MCF 10A (cell line): ENCODE measurements around the gene RAPGEF1. TPM values are rescaled to one million over a fixed set of nuclear protein-coding genes. Genes with fewer than 3 reads are reported as not detected.

ENCODE experiments used
- BruUV-seq: library from RNA; stranded (reverse); fragments of 400-500 nt; replicated peaks from 2 replicates; lab custom pipeline; 2021; lab: Mats Ljungman, UMichigan
- CTCF ChIA-PET: fragments of 300-600 bp; sonication (Branson Sonifier 250); formaldehyde crosslinking; extraction: SDS; loops from one replicate; lab custom pipeline; 2021; ENCODE audit warnings: antibody characterized with exemption, inconsistent platforms; lab: Yijun Ruan, JAX
- POLR2A ChIA-PET: fragments of 300-600, 350-650 bp; sonication (Branson Sonifier 250); formaldehyde crosslinking; extraction: SDS; loops from one replicate; lab custom pipeline; 2020; ENCODE audit warnings: antibody characterized with exemption, inconsistent platforms; lab: Yijun Ruan, JAX
- DNase-seq: peaks from one replicate; pipeline ENCODE4 v3.0.0-alpha.2; 2018; ENCODE audit not compliant: unreplicated experiment
- H3K27ac Mint-ChIP-seq: one replicate; pipeline ENCODE4 v1.8.0; 2022; ENCODE audit warnings: mild to moderate bottlenecking, low read depth, mixed read lengths; ENCODE audit not compliant: unreplicated experiment
- H3K27me3 Mint-ChIP-seq: one replicate; pipeline ENCODE4 v1.8.0; 2022; ENCODE audit warnings: mixed read lengths; ENCODE audit not compliant: insufficient read depth, unreplicated experiment
- H3K36me3 Mint-ChIP-seq: one replicate; pipeline ENCODE4 v1.8.0; 2022; ENCODE audit warnings: mild to moderate bottlenecking, moderate library complexity, mixed read lengths; ENCODE audit not compliant: insufficient read depth, unreplicated experiment
- H3K4me1 Mint-ChIP-seq: one replicate; pipeline ENCODE4 v1.8.0; 2022; ENCODE audit warnings: mixed read lengths; ENCODE audit not compliant: insufficient read depth, unreplicated experiment
- H3K4me3 Mint-ChIP-seq: one replicate; pipeline ENCODE4 v1.8.0; 2022; ENCODE audit warnings: mild to moderate bottlenecking, moderate library complexity, mixed read lengths; ENCODE audit not compliant: unreplicated experiment
- H3K9me3 Mint-ChIP-seq: one replicate; pipeline ENCODE4 v1.8.0; 2022; ENCODE audit warnings: mixed read lengths; ENCODE audit not compliant: unreplicated experiment
- intact Hi-C: fragments of 100-400 bp; cut with micrococcal nuclease; formaldehyde crosslinking; loops from 2 replicates; pipeline ENCODE4 v1.14.1; 2022
- total RNA-seq: library from RNA; stranded (reverse); gene quantifications from 2 replicates; pipeline ENCODE4 v1.2.3, GENCODE V29; 2022
- TF ChIP-seq, protein P1 (sequence below): fragments of 200-600 bp; IDR thresholded peaks from one replicate; pipeline ENCODE4 v1.8.0; 2022; ENCODE audit warnings: antibody characterized with exemption, mild to moderate bottlenecking; ENCODE audit not compliant: unreplicated experiment

The RAPGEF1 gene
- total RNA-seq, 1 experiment from 2014 or later = 55.4 TPM

DNA sequence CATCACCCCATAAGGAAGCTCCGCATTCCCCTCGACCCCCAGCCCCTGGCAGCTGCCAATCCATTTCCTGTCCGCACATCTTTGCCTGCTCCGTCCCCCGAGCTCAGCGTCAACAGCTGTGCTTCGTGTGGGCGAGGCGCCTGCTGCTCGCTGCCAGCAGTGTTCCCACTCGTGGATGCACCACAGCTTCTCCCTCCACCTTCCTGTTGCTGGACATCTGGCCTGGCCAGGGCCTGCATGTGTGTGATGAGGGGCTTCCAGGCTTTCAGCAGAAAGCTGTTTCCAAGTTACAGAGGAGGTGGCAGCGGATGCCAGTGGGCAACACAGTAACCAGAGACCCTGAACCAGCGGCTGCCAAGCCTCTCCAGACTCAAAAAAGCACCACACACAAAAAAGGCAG lies 108.6 kb downstream of the RAPGEF1 start:
- TF ChIP-seq, protein P1, sequence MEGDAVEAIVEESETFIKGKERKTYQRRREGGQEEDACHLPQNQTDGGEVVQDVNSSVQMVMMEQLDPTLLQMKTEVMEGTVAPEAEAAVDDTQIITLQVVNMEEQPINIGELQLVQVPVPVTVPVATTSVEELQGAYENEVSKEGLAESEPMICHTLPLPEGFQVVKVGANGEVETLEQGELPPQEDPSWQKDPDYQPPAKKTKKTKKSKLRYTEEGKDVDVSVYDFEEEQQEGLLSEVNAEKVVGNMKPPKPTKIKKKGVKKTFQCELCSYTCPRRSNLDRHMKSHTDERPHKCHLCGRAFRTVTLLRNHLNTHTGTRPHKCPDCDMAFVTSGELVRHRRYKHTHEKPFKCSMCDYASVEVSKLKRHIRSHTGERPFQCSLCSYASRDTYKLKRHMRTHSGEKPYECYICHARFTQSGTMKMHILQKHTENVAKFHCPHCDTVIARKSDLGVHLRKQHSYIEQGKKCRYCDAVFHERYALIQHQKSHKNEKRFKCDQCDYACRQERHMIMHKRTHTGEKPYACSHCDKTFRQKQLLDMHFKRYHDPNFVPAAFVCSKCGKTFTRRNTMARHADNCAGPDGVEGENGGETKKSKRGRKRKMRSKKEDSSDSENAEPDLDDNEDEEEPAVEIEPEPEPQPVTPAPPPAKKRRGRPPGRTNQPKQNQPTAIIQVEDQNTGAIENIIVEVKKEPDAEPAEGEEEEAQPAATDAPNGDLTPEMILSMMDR = no peak
- DNase-seq = no peak
- Mint-ChIP-seq H3K36me3 (peaks cover 24% of the 10 kb centered on the region), H3K9me3 (no peaks in the 10 kb centered on the region), H3K27me3 (no peaks in the 10 kb centered on the region), H3K4me3 (no peak overlapping the region), H3K27ac (no peak overlapping the region), H3K4me1 (peaks cover 29% of the 10 kb centered on the region)
- intact Hi-C loops = loop anchor here (5.0 kb wide), 2 partner anchors 39 to 81 kb away; no protein-coding TSS in a partner anchor
- BruUV-seq = no TSS peak
- ChIA-PET POLR2A (no interaction called here), CTCF (interaction anchor here (0.6 to 0.7 kb wide), 3 partner anchors 39 to 111 kb away, joined by 3 to 5 read pairs (median 3); no protein-coding TSS in a partner anchor)

DNA sequence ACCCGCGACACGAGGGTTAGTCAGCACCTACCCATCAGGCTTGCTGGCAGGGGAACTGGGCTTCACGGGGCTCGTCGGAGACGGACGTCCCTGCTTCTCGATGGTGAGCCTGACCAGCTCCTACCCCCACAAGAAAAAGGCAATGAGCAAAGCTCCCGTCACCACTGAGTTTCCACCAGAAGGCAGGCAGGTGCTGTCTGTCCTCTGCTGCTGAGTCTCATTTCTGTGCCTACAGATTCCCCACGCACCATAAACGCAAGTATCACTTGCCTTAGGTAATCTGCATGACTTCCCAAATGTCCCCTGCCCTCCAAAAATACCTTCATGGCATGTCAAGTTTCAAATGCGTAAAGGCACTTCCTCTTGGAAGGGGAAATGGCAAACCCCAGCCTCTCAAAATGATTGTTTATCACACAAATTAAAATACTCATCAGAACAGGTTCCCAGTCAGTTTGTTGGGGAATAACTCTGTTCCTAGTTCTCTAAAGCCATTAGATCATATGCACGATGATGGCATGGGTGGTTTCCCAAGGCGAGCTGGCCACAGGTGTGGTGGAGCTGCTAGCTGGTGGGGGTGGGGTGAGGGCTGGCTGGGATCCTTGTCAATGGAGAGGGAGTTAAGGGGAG lies 109.6 kb downstream of the RAPGEF1 start:
- CTCF ChIA-PET = interaction anchor here (0.6 kb wide), 1 partner anchor 112 kb away, joined by 5 read pairs; no protein-coding TSS in a partner anchor
- Mint-ChIP-seq H3K36me3 (peaks cover 24% of the 10 kb centered on the region), H3K4me1 (peaks cover 19% of the 10 kb centered on the region), H3K4me3 (no peak overlapping the region), H3K27ac (no peak overlapping the region), H3K9me3 (no peaks in the 10 kb centered on the region), H3K27me3 (no peaks in the 10 kb centered on the region)
- intact Hi-C loops = loop anchor here (5.0 kb wide), 2 partner anchors 38 to 82 kb away; no protein-coding TSS in a partner anchor
- POLR2A ChIA-PET = no interaction called here
- BruUV-seq = no TSS peak
- TF ChIP-seq, protein P1 = no peak
- DNase-seq = no peak

DNA sequence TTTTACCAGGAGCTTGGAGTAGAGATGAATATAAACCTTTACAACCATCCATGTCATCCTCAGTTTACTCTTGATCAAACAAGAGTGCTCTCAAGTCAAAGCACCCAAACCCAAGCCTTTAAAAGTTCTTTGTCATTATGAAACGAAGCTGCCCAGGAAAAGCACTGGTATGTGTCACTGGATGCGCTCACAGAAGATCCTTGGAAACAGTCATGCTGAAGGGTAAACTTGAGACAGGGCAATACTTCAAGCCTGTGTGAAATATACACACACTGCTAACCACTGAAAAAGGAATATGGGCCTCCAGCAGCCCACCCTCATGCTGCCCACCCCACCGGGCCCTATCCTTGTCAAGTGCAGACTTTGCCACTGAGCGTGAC lies 110.1 kb downstream of the RAPGEF1 start:
- Mint-ChIP-seq H3K36me3 (peaks cover 28% of the 10 kb centered on the region), H3K4me3 (no peak overlapping the region), H3K9me3 (no peaks in the 10 kb centered on the region), H3K27me3 (no peaks in the 10 kb centered on the region), H3K27ac (no peak overlapping the region), H3K4me1 (peaks cover 14% of the 10 kb centered on the region)
- TF ChIP-seq, protein P1 = no peak
- POLR2A ChIA-PET = no interaction called here
- intact Hi-C loops = loop anchor here (5.0 kb wide), 2 partner anchors 38 to 82 kb away; no protein-coding TSS in a partner anchor
- CTCF ChIA-PET = interaction anchor here (0.8 kb wide), 1 partner anchor 35 kb away, joined by 3 read pairs; no protein-coding TSS in a partner anchor
- DNase-seq = no peak
- no TSS peak for BruUV-seq

DNA sequence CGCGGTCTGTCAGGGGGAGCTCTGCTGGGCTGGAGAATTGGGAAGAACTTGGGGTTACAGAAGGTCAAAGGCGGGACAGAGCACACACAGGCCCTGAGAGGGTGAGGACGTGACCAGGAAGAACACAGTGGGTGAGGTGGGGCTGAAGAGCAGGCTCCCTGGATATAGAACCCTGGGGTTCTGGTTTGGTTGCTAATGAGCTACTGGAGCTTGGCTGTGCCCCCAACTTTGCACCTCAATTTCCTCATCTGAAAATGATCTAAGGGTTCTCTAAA lies 110.7 kb downstream of the RAPGEF1 start:
- H3K27me3 Mint-ChIP-seq = no peaks in the 10 kb centered on the region
- TF ChIP-seq, protein P1 = no peak
- intact Hi-C loops = no loop called here
- H3K36me3 Mint-ChIP-seq = peaks cover 29% of the 10 kb centered on the region
- ChIA-PET POLR2A (no interaction called here), CTCF (interaction anchor here (0.8 kb wide), 1 partner anchor 35 kb away, joined by 3 read pairs; no protein-coding TSS in a partner anchor)
- H3K4me3 Mint-ChIP-seq = no peak overlapping the region
- H3K27ac Mint-ChIP-seq = no peak overlapping the region
- BruUV-seq = no TSS peak
- no peak for DNase-seq
- H3K9me3 Mint-ChIP-seq = no peaks in the 10 kb centered on the region
- peaks cover 12% of the 10 kb centered on the region for H3K4me1 Mint-ChIP-seq
